GM23338 (cell line): ENCODE measurements around the gene GTPBP4. TPM values are rescaled to one million over a fixed set of nuclear protein-coding genes. Genes with fewer than 3 reads are reported as not detected.

Experiments
- ATAC-seq: fragments of 200-7000 bp; cut with Tn5 transposase; 3 replicates; pipeline ENCODE4 v1.9.1; 2020
- DNase-seq: peaks from one replicate; pipeline ENCODE4 v3.0.0-alpha.2; 2015; ENCODE audit warnings: low spot score
- H2AFZ ChIP-seq: fragments of 200-600 bp; sonication (generic); 2 replicates; pipeline ENCODE4 v1.8.0; 2016; ENCODE audit warnings: antibody characterized with exemption, mild to moderate bottlenecking, moderate library complexity
- H3F3A ChIP-seq: fragments of 200-600 bp; sonication (generic); replicated peaks from 2 replicates; pipeline ENCODE4 v1.8.0; 2017; ENCODE audit warnings: antibody characterized with exemption, mixed run types, low read depth
- H3K27ac ChIP-seq: fragments of 200-600 bp; sonication (generic); 2 replicates; pipeline ENCODE4 v1.6.1; 2016; ENCODE audit warnings: low read depth
- H3K27me3 ChIP-seq: fragments of 200-600 bp; sonication (generic); 2 replicates; pipeline ENCODE4 v1.8.0; 2016; ENCODE audit warnings: mild to moderate bottlenecking, mixed run types, moderate library complexity; ENCODE audit not compliant: insufficient read depth
- H3K36me3 ChIP-seq: fragments of 200-600 bp; sonication (generic); 2 replicates; pipeline ENCODE4 v1.8.0; 2016; ENCODE audit warnings: mild to moderate bottlenecking; ENCODE audit not compliant: insufficient read depth
- H3K4me1 ChIP-seq: fragments of 200-600 bp; sonication (generic); 2 replicates; pipeline ENCODE4 v1.8.0; 2016; ENCODE audit warnings: mild to moderate bottlenecking, moderate library complexity; ENCODE audit not compliant: insufficient read depth
- H3K4me2 ChIP-seq: fragments of 200-600 bp; sonication (generic); 2 replicates; pipeline ENCODE4 v1.7.1; 2017; ENCODE audit warnings: mixed run types
- H3K4me3 ChIP-seq: fragments of 200-600 bp; sonication (generic); 2 replicates; pipeline ENCODE4 v1.6.1; 2016; ENCODE audit warnings: mixed run types
- H3K79me2 ChIP-seq: fragments of 200-600 bp; sonication (generic); replicated peaks from 2 replicates; pipeline ENCODE4 v1.8.0; 2017; ENCODE audit warnings: mild to moderate bottlenecking; ENCODE audit not compliant: insufficient read depth
- H3K9me2 ChIP-seq: fragments of 200-600 bp; sonication (generic); 2 replicates; pipeline ENCODE4 v1.8.0; 2017; ENCODE audit not compliant: insufficient read depth
- H4K20me1 ChIP-seq: fragments of 200-600 bp; sonication (generic); replicated peaks from 2 replicates; pipeline ENCODE4 v1.8.0; 2017; ENCODE audit warnings: mild to moderate bottlenecking; ENCODE audit not compliant: insufficient read depth
- H3K27ac Mint-ChIP-seq: 2 replicates; pipeline ENCODE4 v1.8.0; 2020; ENCODE audit warnings: inconsistent platforms, mild to moderate bottlenecking, moderate library complexity, mixed read lengths
- H3K27me3 Mint-ChIP-seq: 3 replicates; pipeline ENCODE4 v1.8.0; 2022; ENCODE audit warnings: low read depth, mild to moderate bottlenecking, moderate library complexity, mixed read lengths, inconsistent platforms; ENCODE audit not compliant: insufficient read depth, poor library complexity
- H3K36me3 Mint-ChIP-seq: 3 replicates; pipeline ENCODE4 v1.8.0; 2021; ENCODE audit warnings: low read depth, mild to moderate bottlenecking, inconsistent platforms, moderate library complexity, mixed read lengths
- H3K4me1 Mint-ChIP-seq: 3 replicates; pipeline ENCODE4 v1.8.0; 2020; ENCODE audit warnings: mild to moderate bottlenecking, inconsistent platforms, mixed read lengths
- H3K4me3 Mint-ChIP-seq: 3 replicates; pipeline ENCODE4 v1.8.0; 2021; ENCODE audit warnings: moderate library complexity, mild to moderate bottlenecking, inconsistent platforms, mixed read lengths
- H3K9me3 Mint-ChIP-seq: 3 replicates; pipeline ENCODE4 v1.8.0; 2020; ENCODE audit warnings: moderate library complexity, mild to moderate bottlenecking, inconsistent platforms, mixed read lengths
- CREB1 ChIP-seq: fragments of 250-450 bp; sonication (Bioruptor Pico); IDR thresholded peaks from 2 replicates; pipeline ENCODE4 v1.5.0; 2020; ENCODE audit warnings: low read depth, mild to moderate bottlenecking, moderate library complexity
- CTCF ChIP-seq, 2 experiments: fragments of 200-600 bp in 1 of 2; sonication (generic) in 1 of 2; conservative IDR thresholded peaks; 2 replicates each; pipeline versions ENCODE4 v1.5.1 to v1.6.1; 2016 to 2017; ENCODE audit warnings: antibody characterized with exemption in 2 of 2, low read depth in 2 of 2, mild to moderate bottlenecking in 2 of 2, moderate library complexity in 1 of 2
- ETS1 ChIP-seq: IDR thresholded peaks from 2 replicates; pipeline ENCODE4 v1.6.1; 2016; ENCODE audit warnings: antibody characterized with exemption
- EZH2 ChIP-seq: fragments of 200-600 bp; sonication (generic); IDR thresholded peaks from one replicate; pipeline ENCODE4 v1.8.0; 2017; ENCODE audit warnings: antibody characterized with exemption, mild to moderate bottlenecking, low read depth; ENCODE audit not compliant: unreplicated experiment
- EZH2phosphoT487 ChIP-seq: fragments of 200-600 bp; sonication (generic); IDR thresholded peaks from one replicate; pipeline ENCODE4 v1.8.1; 2018; ENCODE audit warnings: antibody characterized with exemption; ENCODE audit not compliant: unreplicated experiment
- JUNB ChIP-seq: IDR thresholded peaks from one replicate; pipeline ENCODE4 v1.6.1; 2016; ENCODE audit warnings: antibody characterized with exemption; ENCODE audit not compliant: unreplicated experiment
- NANOG ChIP-seq: IDR thresholded peaks from 2 replicates; pipeline ENCODE4 v1.6.1; 2016; ENCODE audit warnings: antibody characterized with exemption, borderline replicate concordance
- POLR2AphosphoS5 ChIP-seq: IDR thresholded peaks from 2 replicates; pipeline ENCODE4 v1.6.1; 2016; ENCODE audit warnings: antibody characterized with exemption, low read depth
- REST ChIP-seq: IDR thresholded peaks from one replicate; pipeline ENCODE4 v1.6.1; 2018; ENCODE audit warnings: antibody characterized with exemption; ENCODE audit not compliant: unreplicated experiment
- STAT1 ChIP-seq: IDR thresholded peaks from one replicate; pipeline ENCODE4 v1.6.1; 2016; ENCODE audit warnings: antibody characterized with exemption; ENCODE audit not compliant: unreplicated experiment
- ZNF114 ChIP-seq: fragments of 250-450 bp; sonication (Bioruptor Pico); IDR thresholded peaks from 2 replicates; pipeline ENCODE4 v1.5.0; 2020; ENCODE audit warnings: mild to moderate bottlenecking, moderate library complexity
- ZNF331 ChIP-seq: fragments of 250-450 bp; sonication (Bioruptor Pico); IDR thresholded peaks from 2 replicates; pipeline ENCODE4 v1.5.0; 2020; ENCODE audit warnings: low read depth, mild to moderate bottlenecking, moderate library complexity
- ZNF462 ChIP-seq: fragments of 250-450 bp; sonication (Bioruptor Pico); IDR thresholded peaks from 2 replicates; pipeline ENCODE4 v1.5.0; 2020; ENCODE audit warnings: mild to moderate bottlenecking, moderate library complexity
- polyA plus RNA-seq: library from polyadenylated mRNA; unstranded; fragments of >200 nt; fragmentation: Nextera tagmentation; extraction: Ambion mirVana; gene quantifications from 2 replicates; pipeline ENCODE4 v1.2.1, GENCODE V29; 2016
- total RNA-seq: library from RNA; depleted of rRNA; stranded (reverse); fragments of >200 nt; shearing (Covaris generic); gene quantifications from 2 replicates; pipeline ENCODE4 v1.2.3, GENCODE V29; 2014

GTPBP4 gene
- total and polyA plus RNA-seq, 2 experiments from 2014 or later: 56.5 to 62.6 TPM

GRCh38 chr10:1029838-1030237, 41.6 kb downstream of the GTPBP4 start:
- Histone ChIP-seq H3K4me3 (no peak overlapping the region), H2AFZ (no peak overlapping the region), H3K27me3 (no peaks in the 10 kb centered on the region), H3K4me2 (no peak overlapping the region), H3K4me1 (peaks cover 11% of the 10 kb centered on the region; the same call in 1 of the 2 replicates), H3K9me2 (no peaks in the 10 kb centered on the region), H3K79me2 (no peaks in the 10 kb centered on the region), H3K27ac (no peak overlapping the region), H3K36me3 (no peaks in the 10 kb centered on the region), H3F3A (no peaks in the 10 kb centered on the region), H4K20me1 (no peaks in the 10 kb centered on the region)
- Mint-ChIP-seq H3K36me3 (no peaks in the 10 kb centered on the region), H3K27ac (no peak overlapping the region), H3K9me3 (no peaks in the 10 kb centered on the region), H3K4me3 (no peak overlapping the region), H3K4me1 (peaks cover 5% of the 10 kb centered on the region; the same call in 2 of the 3 replicates), H3K27me3 (no peaks in the 10 kb centered on the region)
- DNase-seq (no peak), ATAC-seq (peak; percentile 51)
- no peak for TF ChIP-seq ZNF462 (CRISPR knock-in tag)
- no peak for TF ChIP-seq STAT1
- no peak for TF ChIP-seq CREB1
- no peak for TF ChIP-seq EZH2
- TF ChIP-seq ETS1: no peak
- TF ChIP-seq JUNB: no peak
- TF ChIP-seq NANOG: no peak
- no peak for TF ChIP-seq ZNF114 (CRISPR knock-in tag)
- no peak for TF ChIP-seq POLR2AphosphoS5
- TF ChIP-seq CTCF (conservative IDR thresholded peaks at IDR 0.05; ENCODE audit: low read depth in 2 of 2): no peak
- no peak for TF ChIP-seq ZNF331 (CRISPR knock-in tag)
- TF ChIP-seq EZH2phosphoT487: no peak
- no peak for TF ChIP-seq REST
